Measurements from ENCODE around the gene RAX.

The RAX gene

DNA sequence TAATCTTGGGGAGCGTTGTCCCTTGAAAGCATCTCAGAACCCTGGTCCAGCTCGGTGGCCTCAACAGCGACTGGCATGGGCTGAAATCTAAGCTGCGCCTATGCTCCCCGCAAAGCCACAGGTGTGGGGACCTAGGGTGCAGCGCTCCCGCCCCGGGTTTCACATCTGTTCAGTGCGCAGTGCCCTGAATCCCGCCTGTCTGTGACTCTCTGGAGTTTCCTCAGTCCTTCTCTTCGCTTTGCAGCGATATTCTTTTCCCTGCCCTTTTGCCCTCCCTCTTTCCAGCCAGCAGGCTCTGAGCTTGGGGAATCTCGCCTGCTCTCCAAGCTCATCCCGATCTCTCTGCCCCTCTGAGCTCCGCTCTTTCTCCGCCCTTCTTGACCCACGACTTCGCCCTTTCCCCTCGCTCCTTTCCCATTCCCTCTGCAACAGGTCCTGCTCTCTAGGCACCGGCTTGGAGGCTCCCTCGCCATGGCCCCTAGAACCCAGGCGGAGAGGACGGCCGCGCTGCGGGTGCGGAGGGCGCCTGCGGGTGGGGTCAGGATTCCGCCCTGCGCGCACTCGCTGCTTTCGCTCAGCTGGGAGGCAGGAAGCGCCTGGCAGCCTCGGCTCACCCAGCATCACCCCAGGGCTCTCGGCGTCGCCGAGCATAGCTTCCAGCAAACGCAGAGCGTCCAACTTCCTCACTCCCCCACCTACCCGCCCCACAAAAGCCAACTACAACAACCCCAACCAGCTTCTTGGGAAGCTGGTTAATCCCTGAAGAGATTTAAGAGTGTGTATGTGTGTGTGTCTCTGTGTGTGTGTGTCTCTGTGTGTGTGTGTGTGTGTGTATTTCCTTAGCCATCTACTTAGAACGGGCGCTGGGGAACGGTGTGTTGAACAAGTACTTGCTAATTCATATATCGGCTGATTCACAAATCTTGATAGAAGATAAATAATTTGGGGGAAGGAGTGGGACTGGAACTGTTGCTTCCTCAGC lies 52.2 kb downstream of the RAX start (continued):
- TF ChIP-seq, protein P1, sequence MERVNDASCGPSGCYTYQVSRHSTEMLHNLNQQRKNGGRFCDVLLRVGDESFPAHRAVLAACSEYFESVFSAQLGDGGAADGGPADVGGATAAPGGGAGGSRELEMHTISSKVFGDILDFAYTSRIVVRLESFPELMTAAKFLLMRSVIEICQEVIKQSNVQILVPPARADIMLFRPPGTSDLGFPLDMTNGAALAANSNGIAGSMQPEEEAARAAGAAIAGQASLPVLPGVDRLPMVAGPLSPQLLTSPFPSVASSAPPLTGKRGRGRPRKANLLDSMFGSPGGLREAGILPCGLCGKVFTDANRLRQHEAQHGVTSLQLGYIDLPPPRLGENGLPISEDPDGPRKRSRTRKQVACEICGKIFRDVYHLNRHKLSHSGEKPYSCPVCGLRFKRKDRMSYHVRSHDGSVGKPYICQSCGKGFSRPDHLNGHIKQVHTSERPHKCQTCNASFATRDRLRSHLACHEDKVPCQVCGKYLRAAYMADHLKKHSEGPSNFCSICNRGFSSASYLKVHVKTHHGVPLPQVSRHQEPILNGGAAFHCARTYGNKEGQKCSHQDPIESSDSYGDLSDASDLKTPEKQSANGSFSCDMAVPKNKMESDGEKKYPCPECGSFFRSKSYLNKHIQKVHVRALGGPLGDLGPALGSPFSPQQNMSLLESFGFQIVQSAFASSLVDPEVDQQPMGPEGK (tag by site-specific recombination; IDR thresholded peaks at IDR 0.05) = peak; percentile 37; the same call in 1 of the 2 replicates
- TF ChIP-seq ZBTB17 (tag by site-specific recombination; IDR thresholded peaks at IDR 0.05) = peak; percentile 87
- peak; percentile 87; the same call in 1 of the 2 replicates for TF ChIP-seq SCRT1 (tag by site-specific recombination; IDR thresholded peaks at IDR 0.05; ENCODE audit: borderline replicate concordance)
- TF ChIP-seq, protein P2, sequence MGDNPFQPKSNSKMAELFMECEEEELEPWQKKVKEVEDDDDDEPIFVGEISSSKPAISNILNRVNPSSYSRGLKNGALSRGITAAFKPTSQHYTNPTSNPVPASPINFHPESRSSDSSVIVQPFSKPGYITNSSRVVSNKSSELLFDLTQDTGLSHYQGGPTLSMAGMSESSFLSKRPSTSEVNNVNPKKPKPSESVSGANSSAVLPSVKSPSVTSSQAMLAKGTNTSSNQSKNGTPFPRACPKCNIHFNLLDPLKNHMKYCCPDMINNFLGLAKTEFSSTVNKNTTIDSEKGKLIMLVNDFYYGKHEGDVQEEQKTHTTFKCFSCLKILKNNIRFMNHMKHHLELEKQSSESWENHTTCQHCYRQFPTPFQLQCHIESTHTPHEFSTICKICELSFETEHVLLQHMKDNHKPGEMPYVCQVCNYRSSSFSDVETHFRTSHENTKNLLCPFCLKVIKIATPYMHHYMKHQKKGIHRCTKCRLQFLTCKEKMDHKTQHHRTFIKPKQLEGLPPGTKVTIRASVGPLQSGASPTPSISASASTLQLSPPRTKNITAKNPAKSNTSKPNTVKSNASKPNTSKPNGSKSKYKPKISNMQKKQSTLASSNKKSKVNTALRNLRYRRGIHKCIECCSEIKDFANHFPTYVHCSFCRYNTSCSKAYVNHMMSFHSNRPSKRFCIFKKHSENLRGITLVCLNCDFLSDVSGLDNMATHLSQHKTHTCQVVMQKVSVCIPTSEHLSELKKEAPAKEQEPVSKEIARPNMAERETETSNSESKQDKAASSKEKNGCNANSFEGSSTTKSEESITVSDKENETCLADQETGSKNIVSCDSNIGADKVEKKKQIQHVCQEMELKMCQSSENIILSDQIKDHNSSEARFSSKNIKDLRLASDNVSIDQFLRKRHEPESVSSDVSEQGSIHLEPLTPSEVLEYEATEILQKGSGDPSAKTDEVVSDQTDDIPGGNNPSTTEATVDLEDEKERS (tag by site-specific recombination; IDR thresholded peaks at IDR 0.05) = no peak
- TF ChIP-seq ZNF366 (tag by site-specific recombination; conservative IDR thresholded peaks at IDR 0.05) = 0 out of 2 replicates have a peak, but pooled peaks have one; percentile 39
- TF ChIP-seq ZNF214 (tag by site-specific recombination; IDR thresholded peaks at IDR 0.05; ENCODE audit: borderline replicate concordance) = no peak
- TF ChIP-seq GLIS1 (tag by site-specific recombination; IDR thresholded peaks at IDR 0.05) = peak; percentile 57
- TF ChIP-seq ZNF335 (tag by site-specific recombination; conservative IDR thresholded peaks at IDR 0.05) = peak; percentile 95
- peak; percentile 74 for TF ChIP-seq GLIS2 (tag by site-specific recombination; IDR thresholded peaks at IDR 0.05)
- peak; percentile 92 for TF ChIP-seq ZBTB48 (tag by site-specific recombination; IDR thresholded peaks at IDR 0.05)

DNA sequence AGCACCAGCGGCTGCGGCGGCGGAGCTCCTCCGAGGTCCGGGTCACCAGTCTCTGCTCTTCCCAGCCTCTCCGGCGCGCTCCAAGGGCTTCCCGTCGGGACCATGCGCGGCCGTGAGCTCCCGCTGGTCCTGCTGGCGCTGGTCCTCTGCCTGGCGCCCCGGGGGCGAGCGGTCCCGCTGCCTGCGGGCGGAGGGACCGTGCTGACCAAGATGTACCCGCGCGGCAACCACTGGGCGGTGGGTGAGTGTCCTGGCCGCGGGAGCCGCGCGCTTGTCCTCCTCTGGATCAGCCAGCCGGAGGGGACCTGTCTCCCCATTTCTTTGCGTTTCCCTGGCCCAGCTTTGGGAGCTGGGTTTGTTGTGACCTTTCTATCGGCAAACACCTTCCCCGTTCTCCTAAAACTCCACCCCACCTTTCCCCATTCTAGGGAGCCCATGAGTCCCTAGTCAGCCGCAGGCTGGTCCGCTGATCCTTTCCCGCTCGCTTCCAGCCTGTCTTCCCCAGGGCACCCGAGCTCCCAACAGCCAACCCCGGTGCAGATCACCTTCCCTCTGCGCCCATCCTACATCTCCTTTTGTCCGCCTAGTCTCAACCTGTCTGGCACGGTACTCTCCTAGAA lies 53.0 kb downstream of the RAX start:
- Histone ChIP-seq H3K36me3 (ENCODE audit: control insufficient read depth in 2 of 2, insufficient read depth in 1 of 2, low read length in 2 of 2) (no peaks in the 10 kb centered on the region), H3K9me3 (ENCODE audit: control insufficient read depth, insufficient read depth, low read depth, low read length) (no peaks in the 10 kb centered on the region), H3K27ac (ENCODE audit: extremely low read depth, low read depth, low read length) (no peak overlapping the region), H3K4me1 (ENCODE audit: control insufficient read depth, insufficient read depth, low read length) (peaks cover 2% of the 10 kb centered on the region; the same call in 1 of the 2 replicates), H3K4me3 (ENCODE audit: low read depth, low read length) (peak overlapping the region; percentile 16)
- ChIA-PET POLR2A (interaction anchor here (0.6 to 1.2 kb wide), 4 partner anchors 10 to 347 kb away, joined by 3 to 4 read pairs (median 3); partner anchors contain the start of gene LMAN1), CTCF (interaction anchor here (0.6 to 1.0 kb wide), 3 partner anchors 11 to 609 kb away, joined by 3 to 4 read pairs (median 3); no protein-coding TSS in a partner anchor)
- 0 out of 2 replicates have a peak, but pooled peaks have one; percentile 33 for TF ChIP-seq KLF16 (tag by site-specific recombination; IDR thresholded peaks at IDR 0.05)
- TF ChIP-seq, protein P3, sequence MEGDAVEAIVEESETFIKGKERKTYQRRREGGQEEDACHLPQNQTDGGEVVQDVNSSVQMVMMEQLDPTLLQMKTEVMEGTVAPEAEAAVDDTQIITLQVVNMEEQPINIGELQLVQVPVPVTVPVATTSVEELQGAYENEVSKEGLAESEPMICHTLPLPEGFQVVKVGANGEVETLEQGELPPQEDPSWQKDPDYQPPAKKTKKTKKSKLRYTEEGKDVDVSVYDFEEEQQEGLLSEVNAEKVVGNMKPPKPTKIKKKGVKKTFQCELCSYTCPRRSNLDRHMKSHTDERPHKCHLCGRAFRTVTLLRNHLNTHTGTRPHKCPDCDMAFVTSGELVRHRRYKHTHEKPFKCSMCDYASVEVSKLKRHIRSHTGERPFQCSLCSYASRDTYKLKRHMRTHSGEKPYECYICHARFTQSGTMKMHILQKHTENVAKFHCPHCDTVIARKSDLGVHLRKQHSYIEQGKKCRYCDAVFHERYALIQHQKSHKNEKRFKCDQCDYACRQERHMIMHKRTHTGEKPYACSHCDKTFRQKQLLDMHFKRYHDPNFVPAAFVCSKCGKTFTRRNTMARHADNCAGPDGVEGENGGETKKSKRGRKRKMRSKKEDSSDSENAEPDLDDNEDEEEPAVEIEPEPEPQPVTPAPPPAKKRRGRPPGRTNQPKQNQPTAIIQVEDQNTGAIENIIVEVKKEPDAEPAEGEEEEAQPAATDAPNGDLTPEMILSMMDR (tag by site-specific recombination; IDR thresholded peaks at IDR 0.05) = peak; percentile 24; the same call in 1 of the 2 replicates
- peak; percentile 63 for TF ChIP-seq ZNF335 (tag by site-specific recombination; conservative IDR thresholded peaks at IDR 0.05)
- TF ChIP-seq ZXDB (tag by site-specific recombination; IDR thresholded peaks at IDR 0.05) = no peak
- TF ChIP-seq ZSCAN30 (tag by site-specific recombination; IDR thresholded peaks at IDR 0.05) = no peak
- TF ChIP-seq KLF1 (tag by site-specific recombination; IDR thresholded peaks at IDR 0.05) = no peak
- TF ChIP-seq IKZF3 (tag by site-specific recombination; IDR thresholded peaks at IDR 0.05) = peak; percentile 47; the same call in 1 of the 2 replicates
- TF ChIP-seq ZBTB48 (tag by site-specific recombination; IDR thresholded peaks at IDR 0.05) = peak; percentile 29
- no peak for TF ChIP-seq ZNF48 (tag by site-specific recombination; IDR thresholded peaks at IDR 0.05)
- TF ChIP-seq KLF8 (tag by site-specific recombination; IDR thresholded peaks at IDR 0.05) = no peak
- peak; percentile 35; the same call in 1 of the 2 replicates for TF ChIP-seq ZNF501 (tag by site-specific recombination; IDR thresholded peaks at IDR 0.05)
- TF ChIP-seq, protein P4, sequence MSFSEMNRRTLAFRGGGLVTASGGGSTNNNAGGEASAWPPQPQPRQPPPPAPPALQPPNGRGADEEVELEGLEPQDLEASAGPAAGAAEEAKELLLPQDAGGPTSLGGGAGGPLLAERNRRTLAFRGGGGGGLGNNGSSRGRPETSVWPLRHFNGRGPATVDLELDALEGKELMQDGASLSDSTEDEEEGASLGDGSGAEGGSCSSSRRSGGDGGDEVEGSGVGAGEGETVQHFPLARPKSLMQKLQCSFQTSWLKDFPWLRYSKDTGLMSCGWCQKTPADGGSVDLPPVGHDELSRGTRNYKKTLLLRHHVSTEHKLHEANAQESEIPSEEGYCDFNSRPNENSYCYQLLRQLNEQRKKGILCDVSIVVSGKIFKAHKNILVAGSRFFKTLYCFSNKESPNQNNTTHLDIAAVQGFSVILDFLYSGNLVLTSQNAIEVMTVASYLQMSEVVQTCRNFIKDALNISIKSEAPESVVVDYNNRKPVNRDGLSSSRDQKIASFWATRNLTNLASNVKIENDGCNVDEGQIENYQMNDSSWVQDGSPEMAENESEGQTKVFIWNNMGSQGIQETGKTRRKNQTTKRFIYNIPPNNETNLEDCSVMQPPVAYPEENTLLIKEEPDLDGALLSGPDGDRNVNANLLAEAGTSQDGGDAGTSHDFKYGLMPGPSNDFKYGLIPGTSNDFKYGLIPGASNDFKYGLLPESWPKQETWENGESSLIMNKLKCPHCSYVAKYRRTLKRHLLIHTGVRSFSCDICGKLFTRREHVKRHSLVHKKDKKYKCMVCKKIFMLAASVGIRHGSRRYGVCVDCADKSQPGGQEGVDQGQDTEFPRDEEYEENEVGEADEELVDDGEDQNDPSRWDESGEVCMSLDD (tag by site-specific recombination; IDR thresholded peaks at IDR 0.05) = peak; percentile 63; the same call in 1 of the 2 replicates
- TF ChIP-seq ZNF132 (tag by site-specific recombination; IDR thresholded peaks at IDR 0.05; ENCODE audit: borderline replicate concordance) = no peak
- TF ChIP-seq ZNF791 (tag by site-specific recombination; IDR thresholded peaks at IDR 0.05) = no peak
- TF ChIP-seq RBAK (tag by site-specific recombination; IDR thresholded peaks at IDR 0.05) = no peak
- TF ChIP-seq ZFHX2 (tag by site-specific recombination; conservative IDR thresholded peaks at IDR 0.05) = 0 out of 2 replicates have a peak, but pooled peaks have one; percentile 7

Measured in HEK293 (cell line).